Peyer's patch (tissue), 4 donors: ENCODE measurements around the gene RAD51D.

Experiments used
- POLR2A ChIP-seq, 2 donors: fragments of 450-650 bp; IDR thresholded peaks; one replicate each; pipeline ENCODE4 v1.5.1; 2017; ENCODE audit warnings: antibody characterized with exemption in 2 of 2, mild to moderate bottlenecking in 2 of 2, moderate library complexity in 2 of 2
- TF ChIP-seq, protein P1 (sequence below), 6 experiments: fragments of 450-650 bp in 4 of 6; fragments of 200-600 bp in 2 of 6; sonication (generic) in 1 of 6; IDR thresholded peaks; one replicate each; pipeline ENCODE4 v1.5.1; 2017 to 2019; ENCODE audit warnings: antibody characterized with exemption in 6 of 6, mild to moderate bottlenecking in 3 of 6, moderate library complexity in 1 of 6

DNA sequence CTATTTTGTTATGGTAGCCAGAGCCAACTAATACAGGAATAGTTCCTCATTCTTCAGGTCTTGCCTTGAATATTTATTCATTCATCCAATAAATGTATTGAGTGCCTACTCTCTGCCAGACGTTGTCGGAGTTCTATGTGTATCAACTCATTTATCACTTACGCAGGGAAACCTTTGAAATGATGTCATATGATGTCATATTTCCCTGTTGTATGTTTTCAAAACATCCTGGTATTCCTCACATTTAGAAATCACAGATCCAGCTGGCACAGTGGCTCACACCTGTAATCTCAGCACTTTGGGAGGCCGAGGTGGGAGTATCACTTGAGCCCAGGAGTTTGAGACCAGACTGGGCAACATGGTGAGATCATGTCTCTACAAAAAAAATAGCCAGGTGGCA lies 25.2 kb upstream of the RAD51D start:
- TF ChIP-seq, protein P1, sequence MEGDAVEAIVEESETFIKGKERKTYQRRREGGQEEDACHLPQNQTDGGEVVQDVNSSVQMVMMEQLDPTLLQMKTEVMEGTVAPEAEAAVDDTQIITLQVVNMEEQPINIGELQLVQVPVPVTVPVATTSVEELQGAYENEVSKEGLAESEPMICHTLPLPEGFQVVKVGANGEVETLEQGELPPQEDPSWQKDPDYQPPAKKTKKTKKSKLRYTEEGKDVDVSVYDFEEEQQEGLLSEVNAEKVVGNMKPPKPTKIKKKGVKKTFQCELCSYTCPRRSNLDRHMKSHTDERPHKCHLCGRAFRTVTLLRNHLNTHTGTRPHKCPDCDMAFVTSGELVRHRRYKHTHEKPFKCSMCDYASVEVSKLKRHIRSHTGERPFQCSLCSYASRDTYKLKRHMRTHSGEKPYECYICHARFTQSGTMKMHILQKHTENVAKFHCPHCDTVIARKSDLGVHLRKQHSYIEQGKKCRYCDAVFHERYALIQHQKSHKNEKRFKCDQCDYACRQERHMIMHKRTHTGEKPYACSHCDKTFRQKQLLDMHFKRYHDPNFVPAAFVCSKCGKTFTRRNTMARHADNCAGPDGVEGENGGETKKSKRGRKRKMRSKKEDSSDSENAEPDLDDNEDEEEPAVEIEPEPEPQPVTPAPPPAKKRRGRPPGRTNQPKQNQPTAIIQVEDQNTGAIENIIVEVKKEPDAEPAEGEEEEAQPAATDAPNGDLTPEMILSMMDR (IDR thresholded peaks at IDR 0.05), result no peak
- TF ChIP-seq POLR2A (IDR thresholded peaks at IDR 0.05), result no peak
